Measurements from ENCODE around the gene SIGLEC8. TPM values are rescaled to one million over a fixed set of nuclear protein-coding genes. Genes with fewer than 3 reads are reported as not detected.
"Not testable (repeated sequence)": the region's sequence is repeated elsewhere in the genome, so short reads cannot be mapped to it uniquely, and the experiment has no call there.

Gene SIGLEC8
- total and polyA plus RNA-seq, 2 of the 8 experiments (the other 6 are each of a cell fraction or from before 2014, with no cell fraction given), result not detected

DNA sequence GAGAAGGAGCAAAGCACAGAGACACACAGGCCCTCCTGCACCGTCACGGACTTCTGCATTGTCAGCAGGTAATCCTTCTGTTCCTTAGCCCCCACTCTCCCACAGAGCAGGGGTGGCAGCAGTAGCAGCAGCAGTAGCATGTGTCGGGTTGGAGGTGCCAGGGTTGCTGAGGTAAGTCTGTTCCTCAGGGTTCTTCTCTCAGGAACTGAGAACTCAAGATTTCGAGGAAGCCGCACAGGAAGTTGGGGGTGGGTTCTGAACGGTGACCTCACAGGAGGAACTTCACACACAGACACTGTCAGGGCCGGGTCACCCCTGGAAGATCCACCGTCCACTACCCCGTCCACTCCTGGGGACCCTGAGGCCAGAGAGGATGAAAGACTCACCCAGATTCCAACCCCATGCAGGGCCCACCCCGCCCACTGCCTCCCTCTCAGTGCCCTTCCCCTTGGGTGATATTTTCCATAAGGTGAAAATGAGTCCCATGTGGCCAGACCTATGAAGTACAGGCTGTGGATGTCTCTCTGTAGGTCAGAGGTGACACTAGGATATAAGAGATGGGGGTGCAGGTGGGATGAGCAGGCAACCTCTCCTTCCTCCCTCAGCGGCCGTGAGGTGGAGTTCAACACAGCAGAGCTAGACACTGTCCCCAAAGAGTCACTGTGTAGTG lies 43.5 kb upstream of the SIGLEC8 start, which contains the start of gene SIGLEC12 (continued):
- no peak for TF ChIP-seq KDM4A (IDR thresholded peaks at IDR 0.05; ENCODE audit: low read depth, low read length, severe bottlenecking)
- TF ChIP-seq FOSL1 (IDR thresholded peaks at IDR 0.05; ENCODE audit: insufficient read depth, low read depth, low read length), result no peak
- TF ChIP-seq ASH2L (IDR thresholded peaks at IDR 0.05; ENCODE audit: low read length), result no peak
- TF ChIP-seq JUN (IDR thresholded peaks at IDR 0.05; ENCODE audit: low read depth, low read length), result no peak
- TF ChIP-seq ZNF274 (IDR thresholded peaks at IDR 0.05; ENCODE audit: borderline replicate concordance, extremely low read depth, low read length), result no peak
- TF ChIP-seq, protein P1, sequence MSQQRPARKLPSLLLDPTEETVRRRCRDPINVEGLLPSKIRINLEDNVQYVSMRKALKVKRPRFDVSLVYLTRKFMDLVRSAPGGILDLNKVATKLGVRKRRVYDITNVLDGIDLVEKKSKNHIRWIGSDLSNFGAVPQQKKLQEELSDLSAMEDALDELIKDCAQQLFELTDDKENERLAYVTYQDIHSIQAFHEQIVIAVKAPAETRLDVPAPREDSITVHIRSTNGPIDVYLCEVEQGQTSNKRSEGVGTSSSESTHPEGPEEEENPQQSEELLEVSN (IDR thresholded peaks at IDR 0.05), result no peak
- no peak for TF ChIP-seq CBX8 (IDR thresholded peaks at IDR 0.05; ENCODE audit: borderline replicate concordance, low read depth, low read length)

DNA sequence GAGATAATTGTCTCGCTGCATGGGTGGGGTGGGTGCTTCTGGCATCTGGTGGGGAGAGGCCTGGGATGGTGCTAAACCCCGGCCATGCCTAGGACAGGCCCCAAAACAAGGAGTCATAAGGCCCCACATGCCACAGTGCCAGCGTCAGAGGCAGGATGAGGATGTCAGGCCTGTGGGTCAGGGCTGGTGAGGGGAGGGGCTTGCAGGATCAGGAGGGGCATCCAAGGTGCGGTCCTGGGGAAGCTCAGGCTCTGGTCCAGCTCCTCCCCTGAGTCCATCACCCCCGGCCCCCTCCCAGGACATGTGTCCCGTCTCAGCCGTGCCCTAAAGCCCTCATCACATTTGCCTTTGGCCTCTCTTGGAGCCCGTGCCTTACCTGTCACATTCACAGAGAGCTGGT lies 42.7 kb upstream of the SIGLEC8 start:
- CTCF ChIA-PET (ENCODE audit: partially characterized antibody); H2BK15ac ChIP-seq (ENCODE audit: low read length); H4K8ac ChIP-seq (ENCODE audit: extremely low read depth, insufficient read depth, low read length); H3K4ac ChIP-seq (replicated peaks; ENCODE audit: insufficient read length, low read depth, low read length); H3K23ac ChIP-seq (ENCODE audit: insufficient read length); H2AFZ ChIP-seq (ENCODE audit: low read length); H4K20me1 ChIP-seq (replicated peaks in 1 of 2; ENCODE audit: control insufficient read depth in 1 of 2, insufficient read depth in 2 of 2, low read length in 2 of 2); H3K79me2 ChIP-seq (ENCODE audit: control insufficient read depth in 1 of 2, insufficient read depth in 2 of 2, low read length in 2 of 2); DNase-seq (ENCODE audit: low read depth in 1 of 2, low spot score in 2 of 2); H3K56ac ChIP-seq (replicated peaks; ENCODE audit: insufficient read length, low read depth, low read length); H2AK5ac ChIP-seq (ENCODE audit: low read depth, low read length); H2BK12ac ChIP-seq (ENCODE audit: low read depth, low read length); H3K4me2 ChIP-seq (ENCODE audit: insufficient read depth in 1 of 2, low read depth in 2 of 2, low read length in 2 of 2); H3K4me1 ChIP-seq (replicated peaks in 1 of 4; ENCODE audit: control insufficient read depth in 3 of 4, insufficient read depth in 4 of 4, low read length in 3 of 4); H3K9ac ChIP-seq (replicated peaks in 1 of 4; ENCODE audit: extremely low read depth in 1 of 4, low read depth in 3 of 4, low read length in 3 of 4); H3K14ac ChIP-seq (ENCODE audit: insufficient read length); H3K27me3 ChIP-seq (replicated peaks in 1 of 4; ENCODE audit: control insufficient read depth in 3 of 4, extremely low read depth in 1 of 4, insufficient read depth in 3 of 4, low read length in 3 of 4); H3K36me3 ChIP-seq (ENCODE audit: control insufficient read depth in 2 of 4, insufficient read depth in 4 of 4, low read length in 3 of 4); H3K79me1 ChIP-seq (ENCODE audit: low read depth, low read length); H3K23me2 ChIP-seq (ENCODE audit: low read depth, low read length); H3K4me3 ChIP-seq (ENCODE audit: extremely low read depth in 1 of 4, insufficient read depth in 2 of 4, low read depth in 3 of 4, low read length in 4 of 4); H2BK5ac ChIP-seq (ENCODE audit: low read depth, low read length); FAIRE-seq; H2BK20ac ChIP-seq (ENCODE audit: low read length); H3K27ac ChIP-seq (ENCODE audit: low read depth, low read length); H2BK120ac ChIP-seq (replicated peaks; ENCODE audit: low read depth, low read length); H3K18ac ChIP-seq (ENCODE audit: extremely low read depth, low read length); H4K5ac ChIP-seq (ENCODE audit: insufficient read length, low read depth, low read length); POLR2A ChIA-PET (ENCODE audit: partially characterized antibody); H4K91ac ChIP-seq (replicated peaks; ENCODE audit: insufficient read length, low read length): not testable (repeated sequence)
- WGBS, 2 experiments (ENCODE audit: extremely low coverage in 1 of 2, insufficient coverage in 1 of 2, insufficient read length in 1 of 2, insufficient replicate concordance in 2 of 2, low coverage in 1 of 2, low lambda C conversion rate in 2 of 2, missing lambda C conversion rate in 1 of 2), result 54% methylated on average over 7 of the region's 8 CpGs; no CpG with 5 or more reads in 1 of the 2 experiments
- H3K9me3 ChIP-seq (ENCODE audit: insufficient read depth in 2 of 2, low read depth in 1 of 2, low read length in 1 of 2), result peaks cover 60 to 92% of the 10 kb centered on the region in 2 experiments

All from H1 (cell line).